ENCODE data around the gene PSMC4.

PSMC4 gene

DNA sequence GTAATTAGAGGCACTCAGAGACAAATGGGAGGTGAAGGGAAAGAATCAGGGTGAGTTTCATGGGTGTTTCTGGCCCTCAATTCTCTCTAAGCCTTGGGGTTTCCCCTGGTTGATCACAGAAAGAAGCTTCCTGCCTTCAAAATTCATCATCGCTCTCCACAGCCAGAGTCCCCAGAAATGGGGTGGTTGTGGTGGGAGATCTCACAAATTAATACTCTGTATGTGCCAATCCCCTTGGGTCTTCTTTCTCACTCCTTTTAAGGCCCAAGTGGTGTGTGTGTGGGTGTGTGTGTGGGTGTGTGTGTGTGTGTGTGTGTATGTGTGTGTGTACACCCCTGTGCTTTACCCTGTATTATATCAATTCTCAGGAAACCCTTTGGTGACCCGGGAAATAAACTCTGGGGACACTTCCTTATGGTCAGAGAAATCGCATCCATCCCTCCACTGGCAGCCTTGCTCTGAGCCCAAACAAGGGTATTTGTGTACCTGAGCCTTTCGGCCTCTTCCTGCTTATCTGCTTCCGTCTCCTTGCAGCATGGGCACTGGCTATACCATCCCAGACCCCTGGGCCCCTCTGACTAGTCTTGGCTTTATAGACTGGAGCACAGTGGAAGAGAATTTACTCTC is 33.8 kb upstream of the PSMC4 start:
- TF ChIP-seq ZFX (IDR thresholded peaks at IDR 0.05; ENCODE audit: borderline replicate concordance) = no peak
- TF ChIP-seq, protein P1, sequence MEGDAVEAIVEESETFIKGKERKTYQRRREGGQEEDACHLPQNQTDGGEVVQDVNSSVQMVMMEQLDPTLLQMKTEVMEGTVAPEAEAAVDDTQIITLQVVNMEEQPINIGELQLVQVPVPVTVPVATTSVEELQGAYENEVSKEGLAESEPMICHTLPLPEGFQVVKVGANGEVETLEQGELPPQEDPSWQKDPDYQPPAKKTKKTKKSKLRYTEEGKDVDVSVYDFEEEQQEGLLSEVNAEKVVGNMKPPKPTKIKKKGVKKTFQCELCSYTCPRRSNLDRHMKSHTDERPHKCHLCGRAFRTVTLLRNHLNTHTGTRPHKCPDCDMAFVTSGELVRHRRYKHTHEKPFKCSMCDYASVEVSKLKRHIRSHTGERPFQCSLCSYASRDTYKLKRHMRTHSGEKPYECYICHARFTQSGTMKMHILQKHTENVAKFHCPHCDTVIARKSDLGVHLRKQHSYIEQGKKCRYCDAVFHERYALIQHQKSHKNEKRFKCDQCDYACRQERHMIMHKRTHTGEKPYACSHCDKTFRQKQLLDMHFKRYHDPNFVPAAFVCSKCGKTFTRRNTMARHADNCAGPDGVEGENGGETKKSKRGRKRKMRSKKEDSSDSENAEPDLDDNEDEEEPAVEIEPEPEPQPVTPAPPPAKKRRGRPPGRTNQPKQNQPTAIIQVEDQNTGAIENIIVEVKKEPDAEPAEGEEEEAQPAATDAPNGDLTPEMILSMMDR (IDR thresholded peaks at IDR 0.05) = no peak

DNA sequence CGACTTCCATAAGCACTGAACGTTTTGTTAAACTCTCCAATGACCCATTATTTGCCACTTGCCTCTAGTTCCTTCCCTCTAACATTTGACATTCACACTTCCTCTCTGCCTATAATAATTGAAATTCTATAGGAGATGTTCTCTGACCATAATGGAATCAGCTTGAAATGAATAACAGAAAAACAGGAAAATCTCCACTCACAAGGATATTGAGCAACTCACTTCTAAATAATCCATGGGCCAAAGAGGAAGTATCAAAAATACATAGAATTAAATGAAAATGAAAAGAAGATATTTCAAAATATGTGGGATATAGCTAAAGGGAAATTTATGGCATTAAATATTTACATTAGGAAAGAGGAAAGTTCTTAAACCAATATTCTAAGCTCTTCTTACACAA is 33.2 kb upstream of the PSMC4 start:
- TF ChIP-seq ZFX (IDR thresholded peaks at IDR 0.05; ENCODE audit: borderline replicate concordance) = no peak
- TF ChIP-seq, protein P1 (IDR thresholded peaks at IDR 0.05) = no peak
- no peak overlapping the region for H3K27ac ChIP-seq

More for the DNA sequence above, 33.8 kb upstream of the PSMC4 start:
- H3K27ac ChIP-seq = no peak overlapping the region

DNA sequence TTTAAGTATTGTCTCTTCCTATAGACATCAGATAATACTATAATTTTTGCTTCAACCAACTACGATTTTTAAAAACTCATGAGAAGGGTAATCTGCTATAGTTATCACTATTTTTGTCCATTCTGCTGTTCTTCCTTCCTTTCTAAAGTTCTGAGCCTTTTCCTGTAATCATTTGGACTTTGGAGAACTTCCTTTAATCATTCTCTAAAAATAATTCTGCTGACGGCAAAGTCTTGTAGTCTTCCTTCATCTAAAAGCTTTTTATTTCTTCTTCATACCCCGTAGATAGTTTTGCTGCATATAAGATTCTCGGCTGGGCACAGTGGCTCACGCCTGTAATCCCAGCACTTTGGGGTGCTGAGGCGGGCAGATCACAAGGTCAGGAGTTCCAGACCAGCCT is 31.4 kb upstream of the PSMC4 start:
- TF ChIP-seq, protein P1 (IDR thresholded peaks at IDR 0.05) = no peak
- no peak overlapping the region for H3K27ac ChIP-seq

DNA sequence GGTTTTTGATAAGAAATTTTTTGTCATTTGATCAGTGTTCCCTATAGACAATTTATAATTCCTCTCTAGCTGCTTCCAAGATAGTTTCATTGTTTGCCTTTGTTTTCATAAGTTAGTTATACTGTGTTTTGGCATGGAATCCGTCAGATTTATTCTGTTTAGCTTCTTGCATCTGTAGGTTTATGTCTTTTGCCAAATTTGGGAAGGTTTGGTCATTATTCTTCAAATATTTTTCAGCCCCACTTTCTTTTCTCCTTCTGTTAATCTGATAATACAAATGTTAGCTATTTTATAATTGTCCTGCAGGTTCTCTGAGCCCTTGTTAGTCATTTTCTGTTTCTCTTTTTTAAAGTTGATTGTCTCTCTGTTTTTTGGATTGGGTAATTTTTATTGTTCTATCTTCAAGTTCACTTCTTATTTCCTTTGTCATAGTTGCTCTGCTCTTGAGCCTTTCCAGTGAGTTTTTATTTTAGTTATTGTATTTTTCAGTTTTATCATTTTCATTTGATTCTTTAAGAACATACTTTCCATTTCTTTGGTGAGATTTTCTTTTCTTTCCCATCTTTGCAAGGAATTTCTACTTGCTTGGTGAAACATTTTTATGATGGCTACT is 30.6 kb upstream of the PSMC4 start:
- no peak overlapping the region for H3K27ac ChIP-seq
- no peak for TF ChIP-seq ZFX (IDR thresholded peaks at IDR 0.05; ENCODE audit: borderline replicate concordance)
- TF ChIP-seq, protein P1 (IDR thresholded peaks at IDR 0.05) = no peak

DNA sequence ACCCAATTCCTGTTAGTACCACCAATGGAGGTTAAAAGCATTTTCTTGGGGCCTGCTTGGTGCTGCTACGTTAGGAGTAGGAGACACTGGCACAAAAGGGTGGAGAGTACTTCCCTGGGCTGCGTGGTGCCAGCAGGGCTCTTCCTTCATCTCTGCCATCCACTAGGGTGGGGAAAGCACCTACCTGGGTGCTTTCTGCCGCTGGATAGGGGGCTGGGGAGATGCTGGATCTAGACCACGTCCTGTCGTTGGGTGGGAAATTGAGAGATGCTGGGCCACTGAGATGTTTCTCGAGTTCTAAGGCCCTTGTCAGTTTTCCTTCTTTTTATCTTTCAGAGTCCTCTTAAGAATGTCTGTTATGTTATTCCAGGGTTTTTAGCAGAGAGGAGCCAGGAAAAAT is 29.8 kb upstream of the PSMC4 start:
- TF ChIP-seq, protein P1 (IDR thresholded peaks at IDR 0.05) = no peak
- TF ChIP-seq ZFX (IDR thresholded peaks at IDR 0.05; ENCODE audit: borderline replicate concordance) = no peak
- H3K27ac ChIP-seq = no peak overlapping the region

DNA sequence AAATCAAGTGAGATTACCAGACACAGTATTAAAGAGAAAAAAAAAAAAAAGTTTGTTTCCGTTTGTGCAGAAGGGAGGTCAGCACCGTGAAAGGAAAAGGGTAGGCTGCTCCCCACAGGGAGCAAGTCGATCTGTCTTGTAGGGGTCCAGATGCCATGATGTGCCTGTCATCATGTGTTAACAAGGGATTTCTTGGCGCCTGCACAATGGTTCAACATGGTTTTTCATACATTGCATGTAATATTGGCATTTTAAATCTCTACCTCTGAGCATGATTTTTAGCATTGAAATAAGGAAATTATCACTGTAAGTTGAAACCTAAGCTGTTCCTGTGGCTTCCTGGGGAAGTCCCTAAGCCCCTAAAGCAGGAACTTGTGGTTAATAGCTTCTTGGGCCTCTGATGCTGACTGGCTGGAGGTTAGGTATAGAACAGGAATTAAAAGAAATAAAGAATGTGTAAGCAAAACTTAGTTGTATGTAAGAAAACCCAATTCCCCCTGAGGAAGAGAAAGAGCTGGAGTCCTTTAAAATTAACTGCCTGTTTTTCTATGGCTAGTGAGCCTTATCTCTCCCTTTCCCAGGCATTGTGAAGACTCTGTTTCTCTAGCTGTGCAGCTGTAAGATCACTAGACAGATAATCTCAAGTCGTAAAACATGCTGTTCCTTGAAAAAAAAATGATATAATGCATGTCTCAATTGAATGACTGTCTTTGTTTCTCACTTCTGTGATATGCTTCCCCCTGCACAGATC is 29.2 kb upstream of the PSMC4 start:
- H3K27ac ChIP-seq = peak overlapping the region; percentile 28; the same call in 1 of the 2 replicates
- TF ChIP-seq, protein P1 (IDR thresholded peaks at IDR 0.05) = no peak
- no peak for TF ChIP-seq ZFX (IDR thresholded peaks at IDR 0.05; ENCODE audit: borderline replicate concordance)

DNA sequence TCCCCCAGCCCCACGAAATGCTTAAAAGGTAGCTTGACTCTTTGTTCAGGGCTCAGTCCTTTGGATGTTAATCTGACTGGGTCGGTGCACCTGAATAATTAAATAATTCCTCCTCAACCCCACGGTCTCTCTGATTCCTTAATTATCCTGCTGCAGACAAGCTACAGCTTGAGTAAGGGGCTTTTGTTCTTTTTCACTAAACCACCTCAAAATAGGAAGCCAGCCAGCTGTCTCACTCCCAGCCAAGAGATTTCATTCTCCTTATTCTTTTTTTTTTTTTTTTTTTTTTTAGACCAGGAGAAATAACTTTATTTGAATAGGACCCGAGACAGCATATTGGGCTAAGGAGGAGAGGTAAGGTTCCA is 28.6 kb upstream of the PSMC4 start:
- TF ChIP-seq, protein P1 (IDR thresholded peaks at IDR 0.05) = no peak
- TF ChIP-seq ZFX (IDR thresholded peaks at IDR 0.05; ENCODE audit: borderline replicate concordance) = no peak
- 0 out of 2 replicates have a peak overlapping the region, but pooled peaks have one; percentile 28 for H3K27ac ChIP-seq
